ENCODE measurements around the gene PSAPL1.

The PSAPL1 gene

DNA sequence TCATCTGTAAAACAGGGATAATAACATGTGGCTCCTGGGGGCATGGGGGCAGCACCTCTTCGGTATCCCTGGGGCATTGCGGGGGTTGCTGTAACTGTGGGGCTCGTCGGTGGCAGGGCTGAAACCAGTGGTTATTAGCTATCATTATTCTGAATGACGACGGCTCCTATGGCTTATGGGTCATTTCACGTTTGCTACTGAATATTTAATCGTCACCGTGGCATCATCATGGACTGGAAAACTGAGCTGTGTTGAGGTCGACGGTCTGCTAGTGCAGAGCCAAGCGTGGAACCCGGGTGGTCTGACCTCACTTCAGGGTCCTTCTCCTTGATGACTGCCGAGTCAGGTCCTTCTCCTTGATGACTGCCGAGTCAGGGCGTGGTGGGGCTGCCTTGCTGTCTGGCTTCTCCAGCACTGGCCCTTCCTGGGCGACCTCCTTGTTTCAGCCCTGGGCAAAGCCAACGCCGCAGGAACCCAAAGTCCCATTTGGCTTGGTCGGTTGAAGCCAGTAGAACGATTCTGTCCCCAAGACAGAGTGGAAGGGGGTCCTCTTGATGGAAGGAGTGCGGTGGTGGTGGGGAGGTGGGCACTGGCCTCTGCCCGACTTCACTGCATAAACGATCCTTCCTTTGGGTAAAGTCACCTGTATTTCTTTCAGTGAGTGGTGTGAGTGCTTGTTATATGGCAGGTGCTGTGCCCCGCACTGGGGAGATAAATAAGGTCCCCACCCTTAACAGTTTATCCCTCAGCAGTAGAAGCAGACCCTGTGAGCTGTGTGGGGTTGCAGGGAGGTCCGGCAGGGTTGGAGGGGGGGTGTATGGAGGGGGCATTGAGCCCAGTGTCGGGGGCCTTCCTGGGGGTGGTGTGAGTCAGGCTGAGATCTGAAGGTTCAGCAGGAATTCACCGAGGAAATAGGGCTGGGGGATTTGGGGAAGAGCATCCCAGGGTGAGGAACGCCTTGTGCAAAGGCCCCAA lies 40.8 kb downstream of the PSAPL1 start:
- DNase-seq, result no peak

DNA sequence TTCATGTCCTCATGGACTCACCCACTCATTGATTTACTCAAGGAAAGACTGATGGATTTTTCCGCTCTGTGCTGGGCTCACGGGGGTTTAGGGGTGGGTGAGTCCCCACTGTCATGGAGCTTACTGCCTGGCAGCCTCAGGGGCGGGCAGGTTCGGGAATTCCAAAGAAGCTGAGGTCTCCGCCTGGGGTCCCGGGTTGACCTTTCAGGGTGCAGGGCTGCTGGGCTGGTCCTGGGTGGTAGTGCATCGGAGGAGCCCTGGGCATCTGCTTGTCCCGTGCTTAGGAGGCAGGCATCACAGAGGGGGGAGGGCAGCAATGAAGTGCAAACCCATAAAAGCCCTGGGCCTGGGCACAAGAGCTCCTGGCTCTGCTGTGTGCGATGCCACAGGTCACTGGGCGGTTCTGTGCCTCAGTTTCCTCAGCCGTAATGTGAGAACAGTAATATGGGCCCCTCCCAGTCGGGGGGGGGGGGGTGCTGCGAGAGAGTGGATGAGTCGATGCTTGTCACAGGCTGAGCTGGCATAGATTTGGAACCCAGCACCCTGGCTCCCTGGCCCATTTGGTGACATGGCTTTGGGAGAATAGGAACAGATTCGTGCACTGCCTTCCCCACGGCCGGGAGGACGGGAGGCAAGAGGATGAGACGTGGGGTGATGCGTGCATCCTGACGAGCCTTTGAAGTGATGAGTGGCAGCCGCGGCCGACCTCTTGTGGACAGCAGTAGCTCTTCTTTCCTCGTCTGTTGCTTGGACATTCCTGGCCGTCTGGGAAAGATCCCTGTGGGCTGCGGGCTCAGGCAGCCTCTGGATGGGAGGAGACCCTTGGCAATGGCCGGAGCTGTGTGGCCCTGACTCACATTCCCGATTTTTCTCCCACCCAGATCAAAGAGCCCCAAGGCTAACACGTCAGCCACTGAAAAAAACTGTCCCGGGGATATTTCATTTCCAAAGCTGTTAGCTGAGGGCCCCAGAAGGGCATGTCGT lies 42.0 kb downstream of the PSAPL1 start:
- DNase-seq, result no peak

DNA sequence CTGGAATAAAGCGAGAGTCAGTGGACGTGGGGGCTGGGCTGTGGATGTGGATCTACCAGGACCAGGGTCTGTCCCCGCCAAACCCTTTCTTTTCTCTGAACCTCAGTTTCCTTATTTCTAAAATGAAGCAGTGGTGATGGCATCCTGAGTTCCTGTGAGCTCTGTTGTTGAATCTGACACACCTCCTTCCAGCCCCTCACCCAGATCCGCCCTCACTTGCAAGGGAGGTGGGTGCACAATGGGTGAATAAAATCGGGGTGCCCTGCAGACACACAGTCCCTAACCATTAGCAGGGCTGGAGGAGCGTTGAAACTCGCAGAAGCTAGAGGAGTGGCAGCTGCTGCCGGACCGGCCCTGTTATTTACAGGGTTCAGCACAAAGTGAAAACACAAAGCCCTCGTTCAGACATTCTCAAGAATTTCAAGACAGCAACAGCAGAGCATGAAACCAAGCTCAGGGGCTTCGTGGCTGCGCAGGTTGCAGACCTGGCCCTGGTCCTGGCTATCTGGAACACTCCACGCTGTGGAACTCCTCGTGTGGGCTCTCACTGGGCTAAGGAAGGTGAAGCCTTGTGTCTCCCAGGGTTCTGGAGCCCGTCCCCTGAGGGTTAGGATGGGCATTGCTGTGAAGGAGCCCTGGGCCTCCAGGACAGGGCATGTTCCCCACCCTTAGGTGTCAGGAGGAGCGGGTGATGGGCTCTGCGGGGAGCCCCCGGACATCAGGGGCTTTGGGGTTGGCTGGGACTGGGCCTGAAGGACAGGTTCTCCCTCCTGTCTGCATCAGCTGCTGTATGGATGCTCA lies 42.9 kb downstream of the PSAPL1 start:
- no peak for DNase-seq

DNA sequence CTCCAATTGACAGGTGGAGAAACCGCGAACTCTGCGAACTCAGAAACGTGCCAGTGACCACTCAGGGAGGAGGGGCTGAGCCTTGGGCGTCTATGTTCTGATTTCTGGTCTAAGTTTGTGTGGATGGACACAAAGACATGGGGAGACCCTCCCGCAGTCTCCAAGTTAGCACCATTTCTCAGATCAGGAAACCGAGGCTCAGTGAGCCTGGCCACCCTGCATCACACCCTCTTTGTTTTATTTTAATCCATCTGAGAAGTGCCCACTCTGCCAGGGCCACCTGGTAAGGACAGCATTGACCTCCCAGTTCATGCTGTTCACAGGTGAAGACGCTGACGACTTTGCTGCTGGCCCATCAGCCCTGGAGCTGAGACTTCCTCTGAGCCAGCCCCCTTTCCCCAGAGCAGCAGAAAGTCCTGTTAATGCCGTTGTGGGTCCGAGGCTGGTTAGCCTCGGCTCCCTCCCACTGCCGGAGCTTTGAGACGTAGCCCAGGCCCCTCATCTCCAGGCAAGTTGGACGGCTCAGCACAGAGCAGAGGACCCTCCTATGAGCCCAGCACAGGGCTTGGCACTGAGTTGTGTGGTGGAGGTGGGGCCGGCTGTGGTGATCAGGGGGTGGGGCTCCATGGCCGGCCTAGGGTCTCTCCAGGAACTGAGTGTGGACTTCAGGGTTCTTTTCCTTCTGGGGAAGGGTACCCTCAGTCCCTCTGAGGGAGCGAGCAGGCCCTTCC lies 43.7 kb downstream of the PSAPL1 start:
- DNase-seq, result no peak

DNA sequence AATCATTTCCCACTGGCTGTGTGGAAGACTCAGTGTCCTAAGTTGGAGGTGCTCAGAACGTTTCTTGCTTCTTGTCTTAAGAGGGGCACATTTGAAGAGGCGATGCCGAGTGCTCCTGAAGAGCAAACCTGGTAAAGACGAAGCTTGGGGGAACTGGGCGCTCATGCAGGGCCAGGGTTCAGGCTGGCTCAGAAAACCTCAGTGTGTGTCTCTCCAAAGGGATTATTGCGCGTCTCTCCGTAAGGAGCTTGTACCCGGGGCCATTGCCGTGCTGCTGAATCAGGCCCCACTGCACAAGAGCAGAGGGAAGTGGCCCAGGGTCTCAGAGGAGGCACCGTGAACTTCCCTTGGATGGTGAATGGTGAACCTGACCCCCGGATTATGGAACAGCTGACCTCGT lies 44.4 kb downstream of the PSAPL1 start:
- no peak for DNase-seq

DNA sequence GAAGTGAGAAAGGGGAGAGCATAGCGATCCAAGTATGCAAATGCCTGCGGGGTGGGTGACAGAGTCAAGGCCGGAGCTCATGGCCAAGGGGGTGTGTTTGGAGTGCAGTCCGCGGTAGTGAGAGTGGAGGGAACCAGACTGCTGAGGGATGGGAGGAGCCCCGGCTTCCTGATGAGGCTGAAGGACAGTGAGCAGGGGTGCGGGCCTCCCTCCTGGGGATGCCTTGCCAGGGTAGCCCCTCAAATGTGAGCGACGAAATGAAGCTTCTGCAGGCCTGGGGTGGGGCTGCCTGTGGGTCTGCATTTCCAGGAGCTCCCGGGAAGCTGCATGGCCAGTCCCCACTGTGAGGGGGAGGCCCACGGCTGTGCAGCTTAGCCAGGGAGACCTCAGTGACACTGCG lies 45.0 kb downstream of the PSAPL1 start:
- no peak for DNase-seq

DNA sequence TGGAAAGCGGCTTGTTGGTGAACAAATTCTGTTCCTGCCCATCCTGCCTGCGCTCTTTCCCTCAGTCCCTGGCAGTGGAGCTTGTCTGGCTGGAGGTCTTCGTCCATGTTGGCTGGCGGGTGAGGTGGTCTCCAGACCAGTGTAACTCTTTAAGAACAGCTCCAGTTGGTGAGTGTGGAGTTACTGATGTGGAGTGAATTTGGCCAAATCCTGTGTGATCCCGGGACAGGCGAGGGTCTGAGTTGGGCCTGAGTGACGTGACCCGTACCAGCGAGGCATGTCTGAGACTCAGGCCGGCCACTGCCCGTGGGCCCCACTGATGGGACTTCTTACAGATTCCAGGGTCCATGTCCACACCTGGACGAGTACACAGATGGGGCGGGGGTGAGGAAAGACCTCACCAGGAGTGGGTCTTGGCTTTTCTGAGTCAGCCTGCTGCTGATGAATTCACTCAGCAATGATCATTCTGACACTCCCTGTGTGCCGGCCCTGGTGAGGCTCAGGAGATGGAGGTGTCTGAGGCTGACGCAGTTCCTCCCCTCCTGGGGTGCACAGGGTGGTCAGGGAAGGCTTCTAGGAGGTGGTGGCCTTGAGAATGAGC lies 45.5 kb downstream of the PSAPL1 start:
- no peak for DNase-seq

DNA sequence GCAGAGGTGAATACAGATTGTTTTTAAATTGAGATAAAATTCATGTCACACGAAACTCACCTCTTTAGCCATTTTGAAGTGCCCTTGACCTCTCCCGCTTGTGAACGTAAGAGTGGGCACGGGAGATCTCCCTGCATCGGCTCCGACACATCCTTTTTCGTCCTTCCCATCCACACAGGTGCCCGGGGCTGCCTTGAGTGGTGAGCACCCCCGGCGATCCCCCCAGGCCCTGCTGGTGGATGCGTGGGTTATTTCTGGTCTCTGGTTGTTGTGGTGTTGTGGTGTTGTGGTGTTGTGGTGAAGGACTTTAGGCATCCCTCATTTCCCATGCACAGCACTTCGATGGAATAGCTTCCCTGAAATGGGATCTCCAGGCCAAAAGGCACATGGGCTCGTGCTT lies 46.1 kb downstream of the PSAPL1 start:
- DNase-seq, result no peak

DNA sequence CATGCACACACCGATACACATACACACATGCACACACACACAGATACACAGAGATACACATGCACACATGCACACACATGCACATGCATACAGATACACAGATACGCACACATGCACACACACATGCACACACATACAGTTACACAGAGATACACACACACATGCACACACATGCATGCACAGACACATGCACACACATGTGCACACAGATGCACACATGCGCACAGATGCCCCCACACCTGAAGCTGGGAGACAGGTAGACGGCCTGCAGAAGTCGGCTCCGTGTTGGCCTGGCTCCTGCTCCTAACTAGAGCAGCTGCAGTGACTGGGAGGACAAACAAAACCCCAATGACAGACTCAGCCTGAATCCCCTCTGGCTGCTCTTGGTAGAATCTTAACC lies 46.8 kb downstream of the PSAPL1 start:
- DNase-seq, result no peak

DNA sequence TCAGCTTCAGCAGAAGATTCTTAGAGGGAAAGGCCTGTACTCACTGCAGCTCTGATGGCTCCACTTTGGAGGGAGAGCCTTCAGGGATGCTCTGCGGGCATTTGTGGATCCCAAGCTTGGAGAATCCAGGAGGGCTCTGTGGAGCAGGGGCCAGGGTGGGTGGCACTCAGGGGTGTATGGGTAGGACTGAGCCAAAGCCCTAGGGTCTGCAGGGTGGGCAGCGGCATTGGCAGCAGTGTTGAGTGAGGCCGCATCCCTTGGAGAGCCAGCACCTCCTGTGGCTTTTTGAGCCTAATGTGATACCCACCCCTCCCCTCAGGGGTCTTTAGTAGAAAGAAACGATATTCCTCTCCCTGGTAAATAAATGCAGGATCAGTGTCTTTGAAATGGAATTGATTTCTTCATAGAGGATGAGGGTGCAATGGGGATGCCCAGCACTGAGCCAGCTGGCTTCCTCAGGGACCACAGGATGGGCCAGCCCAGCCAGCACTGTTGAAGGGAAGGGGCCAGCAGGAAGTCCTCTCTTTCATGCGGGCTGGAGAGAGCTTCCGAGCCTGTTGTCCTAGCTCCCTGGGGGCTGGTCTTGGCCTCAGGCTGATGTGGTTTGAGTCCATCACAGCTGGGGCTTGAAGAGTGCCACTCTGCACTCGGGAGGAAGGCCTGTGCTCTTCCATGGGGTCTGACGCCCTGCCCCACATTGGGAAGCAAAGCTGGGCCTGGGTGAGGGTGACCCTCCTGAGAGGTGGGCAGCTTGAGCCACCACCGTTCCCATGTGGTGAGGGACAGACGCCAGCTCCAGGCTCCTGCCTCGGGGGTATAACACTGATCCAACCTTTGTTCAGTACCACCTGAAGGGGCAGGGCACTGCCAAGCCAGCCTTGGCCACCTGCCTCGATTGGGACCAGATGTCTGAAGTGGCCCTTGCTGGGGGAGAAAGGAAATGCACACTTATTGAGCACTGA lies 49.5 kb downstream of the PSAPL1 start:
- no peak for DNase-seq

DNA sequence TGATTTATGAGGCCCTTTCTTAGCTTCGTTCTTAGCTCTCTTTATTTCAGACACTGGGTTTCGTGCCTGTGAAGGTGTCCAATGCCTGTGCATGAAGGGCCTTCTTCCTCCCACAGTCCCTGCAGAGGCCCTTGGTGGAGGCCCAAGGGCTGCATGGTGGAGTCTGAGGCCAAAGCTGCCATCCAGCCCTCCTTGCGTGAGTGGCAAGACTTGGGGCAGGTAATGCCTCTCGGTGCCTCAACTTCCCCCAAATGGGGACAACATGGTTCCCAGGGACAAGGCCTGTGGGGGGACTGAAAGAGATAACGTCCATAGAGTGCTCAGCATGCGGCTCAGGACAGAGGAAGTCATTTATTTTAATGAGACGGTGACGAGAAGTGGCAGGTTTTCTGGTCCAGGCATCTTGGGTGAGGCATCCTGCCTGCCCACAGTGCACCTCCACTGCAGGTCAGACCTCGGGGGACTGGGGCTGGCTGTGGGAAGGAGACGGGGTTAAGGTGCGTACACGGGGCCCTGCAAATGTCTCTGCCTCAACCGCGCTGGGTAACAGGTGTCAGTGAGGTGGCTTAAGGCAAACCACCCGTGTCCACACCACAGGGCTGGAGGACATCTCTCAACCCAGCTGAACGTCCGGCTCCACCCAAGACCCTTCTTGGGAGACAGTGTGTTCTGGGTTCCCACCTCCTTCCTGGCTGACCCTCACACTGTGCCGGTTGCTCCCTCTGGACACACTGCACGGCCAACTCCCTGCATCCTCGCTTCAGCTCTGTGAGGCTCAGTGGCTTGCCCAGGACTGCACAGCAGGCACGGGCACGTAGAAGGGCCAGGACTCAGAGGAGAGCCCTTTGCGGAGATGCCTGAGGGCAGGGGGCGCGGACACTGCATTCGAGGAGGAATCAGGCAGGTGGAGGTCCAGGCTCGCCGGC lies 50.5 kb downstream of the PSAPL1 start:
- DNase-seq, result no peak

DNA sequence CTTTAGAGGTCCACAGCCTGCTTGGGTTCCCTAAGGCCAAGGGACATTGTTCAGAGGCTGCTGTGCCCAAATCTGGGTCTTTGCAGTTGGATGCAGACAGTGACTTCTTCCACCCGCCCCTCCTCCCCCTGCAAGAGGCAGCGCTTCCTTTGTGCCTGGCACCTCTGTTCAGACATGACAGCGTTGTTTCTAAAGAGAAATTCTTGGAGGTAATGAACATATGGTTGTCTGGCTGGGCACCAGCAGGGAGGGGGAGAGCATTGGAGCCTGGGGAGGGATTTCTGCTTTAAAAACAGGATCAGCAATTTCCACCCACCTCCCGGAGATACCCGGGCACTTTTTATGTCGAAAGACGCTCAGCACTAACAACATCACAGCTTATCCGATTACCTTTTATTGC lies 51.5 kb downstream of the PSAPL1 start:
- DNase-seq, result no peak

DNA sequence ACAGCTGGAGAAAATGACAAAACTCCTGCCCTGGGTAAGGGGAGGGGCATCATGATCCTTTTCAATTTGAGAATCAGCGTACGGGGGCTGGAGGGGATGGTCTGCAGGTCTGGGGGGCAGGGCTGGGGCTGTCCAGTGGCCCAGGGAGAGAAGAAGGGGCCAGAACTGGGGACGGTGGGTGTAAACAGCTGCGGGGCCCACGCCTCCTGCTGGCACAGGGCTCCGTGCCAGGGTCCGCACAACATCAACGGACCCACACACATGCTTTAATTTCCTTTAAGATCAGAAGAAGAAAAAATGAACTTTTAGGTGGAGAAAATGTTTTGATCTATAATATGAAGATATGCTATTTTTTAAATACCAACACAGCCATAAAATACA lies 52.1 kb downstream of the PSAPL1 start:
- DNase-seq, result no peak

DNA sequence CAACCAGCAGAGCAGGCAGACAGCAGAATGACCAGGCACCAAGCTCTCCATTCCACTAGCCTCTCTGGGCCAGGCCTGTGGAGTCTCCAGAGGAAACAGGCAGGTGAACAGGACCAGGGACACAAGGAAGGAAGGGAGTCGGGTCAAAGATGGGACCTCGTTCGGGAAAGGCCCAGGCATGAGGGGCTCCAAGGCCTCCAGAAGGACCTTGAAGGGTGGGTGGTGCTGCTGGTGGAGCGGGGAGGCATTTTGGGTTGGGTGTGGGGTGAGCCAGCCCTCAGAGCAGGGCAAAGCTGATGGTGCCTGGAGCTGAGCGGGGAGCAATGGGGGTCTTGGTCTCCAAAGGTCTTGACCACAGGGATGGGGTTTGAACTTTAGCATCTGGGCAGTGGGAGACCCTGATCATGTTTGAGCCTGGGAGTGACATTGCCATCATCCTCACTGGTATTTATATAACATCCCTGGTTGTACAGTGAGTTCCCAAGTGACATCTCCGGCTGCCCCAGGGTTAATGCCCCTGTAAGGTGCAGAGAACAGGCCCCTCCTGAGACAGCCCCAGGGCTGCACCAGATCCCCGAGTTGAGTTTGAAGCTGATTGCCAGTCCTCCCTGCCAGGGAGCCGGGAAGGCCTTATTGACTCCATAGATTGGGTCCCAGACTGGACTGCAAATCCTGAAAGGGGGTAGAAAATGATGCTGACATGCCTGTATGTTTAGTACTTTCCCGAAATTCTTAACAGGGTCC lies 52.7 kb downstream of the PSAPL1 start:
- DNase-seq, result no peak

DNA sequence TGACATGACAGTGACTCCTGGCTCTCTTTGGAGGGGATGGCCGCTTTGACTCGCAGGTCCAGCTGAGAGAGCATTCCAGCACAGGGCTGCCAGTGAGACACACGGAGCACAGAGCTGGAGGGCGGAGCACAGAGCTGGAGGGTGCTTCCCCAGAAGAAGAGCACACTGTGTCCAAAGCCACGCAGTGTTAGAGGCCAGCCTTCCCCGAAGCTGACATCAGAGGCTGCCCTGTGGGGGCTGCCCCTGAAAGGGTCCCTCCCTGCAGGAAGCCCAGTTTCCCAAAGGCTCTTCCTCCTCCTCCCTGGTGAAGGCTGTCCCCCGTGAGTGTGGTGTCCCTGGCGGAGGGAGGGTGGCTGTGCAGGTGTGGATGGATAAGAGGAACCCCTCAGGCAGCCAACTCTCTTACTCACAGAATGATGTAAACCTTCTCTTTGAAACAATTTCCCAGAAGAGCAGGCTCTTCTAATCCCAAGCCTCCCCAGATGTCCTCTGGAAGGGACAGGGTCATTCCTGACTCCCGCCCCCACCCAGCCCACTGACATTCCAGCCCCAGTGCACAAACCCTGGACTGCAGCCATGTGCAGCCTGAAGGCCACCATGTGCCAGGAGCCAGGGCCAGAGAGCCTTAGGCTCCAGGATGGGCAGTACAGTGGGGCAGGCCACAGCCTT lies 53.4 kb downstream of the PSAPL1 start:
- no peak for DNase-seq
